GM23338 (cell line): ENCODE measurements around the gene GRK3. TPM values are rescaled to one million over a fixed set of nuclear protein-coding genes. Genes with fewer than 3 reads are reported as not detected.

Experiments used
- ATAC-seq: fragments of 200-7000 bp; cut with Tn5 transposase; 3 replicates; pipeline ENCODE4 v1.9.1; 2020
- DNase-seq: peaks from one replicate; pipeline ENCODE4 v3.0.0-alpha.2; 2015; ENCODE audit warnings: low spot score
- H2AFZ ChIP-seq: fragments of 200-600 bp; sonication (generic); 2 replicates; pipeline ENCODE4 v1.8.0; 2016; ENCODE audit warnings: antibody characterized with exemption, mild to moderate bottlenecking, moderate library complexity
- H3F3A ChIP-seq: fragments of 200-600 bp; sonication (generic); replicated peaks from 2 replicates; pipeline ENCODE4 v1.8.0; 2017; ENCODE audit warnings: antibody characterized with exemption, mixed run types, low read depth
- H3K27ac ChIP-seq: fragments of 200-600 bp; sonication (generic); 2 replicates; pipeline ENCODE4 v1.6.1; 2016; ENCODE audit warnings: low read depth
- H3K27me3 ChIP-seq: fragments of 200-600 bp; sonication (generic); 2 replicates; pipeline ENCODE4 v1.8.0; 2016; ENCODE audit warnings: mild to moderate bottlenecking, mixed run types, moderate library complexity; ENCODE audit not compliant: insufficient read depth
- H3K36me3 ChIP-seq: fragments of 200-600 bp; sonication (generic); 2 replicates; pipeline ENCODE4 v1.8.0; 2016; ENCODE audit warnings: mild to moderate bottlenecking; ENCODE audit not compliant: insufficient read depth
- H3K4me1 ChIP-seq: fragments of 200-600 bp; sonication (generic); 2 replicates; pipeline ENCODE4 v1.8.0; 2016; ENCODE audit warnings: mild to moderate bottlenecking, moderate library complexity; ENCODE audit not compliant: insufficient read depth
- H3K4me2 ChIP-seq: fragments of 200-600 bp; sonication (generic); 2 replicates; pipeline ENCODE4 v1.7.1; 2017; ENCODE audit warnings: mixed run types
- H3K4me3 ChIP-seq: fragments of 200-600 bp; sonication (generic); 2 replicates; pipeline ENCODE4 v1.6.1; 2016; ENCODE audit warnings: mixed run types
- H3K79me2 ChIP-seq: fragments of 200-600 bp; sonication (generic); replicated peaks from 2 replicates; pipeline ENCODE4 v1.8.0; 2017; ENCODE audit warnings: mild to moderate bottlenecking; ENCODE audit not compliant: insufficient read depth
- H3K9me2 ChIP-seq: fragments of 200-600 bp; sonication (generic); 2 replicates; pipeline ENCODE4 v1.8.0; 2017; ENCODE audit not compliant: insufficient read depth
- H4K20me1 ChIP-seq: fragments of 200-600 bp; sonication (generic); replicated peaks from 2 replicates; pipeline ENCODE4 v1.8.0; 2017; ENCODE audit warnings: mild to moderate bottlenecking; ENCODE audit not compliant: insufficient read depth
- H3K27ac Mint-ChIP-seq: 2 replicates; pipeline ENCODE4 v1.8.0; 2020; ENCODE audit warnings: inconsistent platforms, mild to moderate bottlenecking, moderate library complexity, mixed read lengths
- H3K27me3 Mint-ChIP-seq: 3 replicates; pipeline ENCODE4 v1.8.0; 2022; ENCODE audit warnings: low read depth, mild to moderate bottlenecking, moderate library complexity, mixed read lengths, inconsistent platforms; ENCODE audit not compliant: insufficient read depth, poor library complexity
- H3K36me3 Mint-ChIP-seq: 3 replicates; pipeline ENCODE4 v1.8.0; 2021; ENCODE audit warnings: low read depth, mild to moderate bottlenecking, inconsistent platforms, moderate library complexity, mixed read lengths
- H3K4me1 Mint-ChIP-seq: 3 replicates; pipeline ENCODE4 v1.8.0; 2020; ENCODE audit warnings: mild to moderate bottlenecking, inconsistent platforms, mixed read lengths
- H3K4me3 Mint-ChIP-seq: 3 replicates; pipeline ENCODE4 v1.8.0; 2021; ENCODE audit warnings: moderate library complexity, mild to moderate bottlenecking, inconsistent platforms, mixed read lengths
- H3K9me3 Mint-ChIP-seq: 3 replicates; pipeline ENCODE4 v1.8.0; 2020; ENCODE audit warnings: moderate library complexity, mild to moderate bottlenecking, inconsistent platforms, mixed read lengths
- CREB1 ChIP-seq: fragments of 250-450 bp; sonication (Bioruptor Pico); IDR thresholded peaks from 2 replicates; pipeline ENCODE4 v1.5.0; 2020; ENCODE audit warnings: low read depth, mild to moderate bottlenecking, moderate library complexity
- EZH2 ChIP-seq: fragments of 200-600 bp; sonication (generic); IDR thresholded peaks from one replicate; pipeline ENCODE4 v1.8.0; 2017; ENCODE audit warnings: antibody characterized with exemption, mild to moderate bottlenecking, low read depth; ENCODE audit not compliant: unreplicated experiment
- EZH2phosphoT487 ChIP-seq: fragments of 200-600 bp; sonication (generic); IDR thresholded peaks from one replicate; pipeline ENCODE4 v1.8.1; 2018; ENCODE audit warnings: antibody characterized with exemption; ENCODE audit not compliant: unreplicated experiment
- JUNB ChIP-seq: IDR thresholded peaks from one replicate; pipeline ENCODE4 v1.6.1; 2016; ENCODE audit warnings: antibody characterized with exemption; ENCODE audit not compliant: unreplicated experiment
- NANOG ChIP-seq: IDR thresholded peaks from 2 replicates; pipeline ENCODE4 v1.6.1; 2016; ENCODE audit warnings: antibody characterized with exemption, borderline replicate concordance
- POLR2AphosphoS5 ChIP-seq: IDR thresholded peaks from 2 replicates; pipeline ENCODE4 v1.6.1; 2016; ENCODE audit warnings: antibody characterized with exemption, low read depth
- STAT1 ChIP-seq: IDR thresholded peaks from one replicate; pipeline ENCODE4 v1.6.1; 2016; ENCODE audit warnings: antibody characterized with exemption; ENCODE audit not compliant: unreplicated experiment
- ZNF114 ChIP-seq: fragments of 250-450 bp; sonication (Bioruptor Pico); IDR thresholded peaks from 2 replicates; pipeline ENCODE4 v1.5.0; 2020; ENCODE audit warnings: mild to moderate bottlenecking, moderate library complexity
- ZNF331 ChIP-seq: fragments of 250-450 bp; sonication (Bioruptor Pico); IDR thresholded peaks from 2 replicates; pipeline ENCODE4 v1.5.0; 2020; ENCODE audit warnings: low read depth, mild to moderate bottlenecking, moderate library complexity
- polyA plus RNA-seq: library from polyadenylated mRNA; unstranded; fragments of >200 nt; fragmentation: Nextera tagmentation; extraction: Ambion mirVana; gene quantifications from 2 replicates; pipeline ENCODE4 v1.2.1, GENCODE V29; 2016
- total RNA-seq: library from RNA; depleted of rRNA; stranded (reverse); fragments of >200 nt; shearing (Covaris generic); gene quantifications from 2 replicates; pipeline ENCODE4 v1.2.3, GENCODE V29; 2014
- TF ChIP-seq, protein P1 (sequence below): fragments of 250-450 bp; sonication (Bioruptor Pico); IDR thresholded peaks from 2 replicates; pipeline ENCODE4 v1.5.0; 2020; ENCODE audit warnings: mild to moderate bottlenecking, moderate library complexity
- TF ChIP-seq, protein P2 (sequence below), 2 experiments: fragments of 200-600 bp in 1 of 2; sonication (generic) in 1 of 2; conservative IDR thresholded peaks; 2 replicates each; pipeline versions ENCODE4 v1.5.1 to v1.6.1; 2016 to 2017; ENCODE audit warnings: antibody characterized with exemption in 2 of 2, low read depth in 2 of 2, mild to moderate bottlenecking in 2 of 2, moderate library complexity in 1 of 2
- TF ChIP-seq, protein P3 (sequence below): IDR thresholded peaks from 2 replicates; pipeline ENCODE4 v1.6.1; 2016; ENCODE audit warnings: antibody characterized with exemption
- TF ChIP-seq, protein P4 (sequence below): IDR thresholded peaks from one replicate; pipeline ENCODE4 v1.6.1; 2018; ENCODE audit warnings: antibody characterized with exemption; ENCODE audit not compliant: unreplicated experiment

GRK3 gene
- total and polyA plus RNA-seq, 2 experiments from 2014 or later: 6.0 to 25.3 TPM

DNA sequence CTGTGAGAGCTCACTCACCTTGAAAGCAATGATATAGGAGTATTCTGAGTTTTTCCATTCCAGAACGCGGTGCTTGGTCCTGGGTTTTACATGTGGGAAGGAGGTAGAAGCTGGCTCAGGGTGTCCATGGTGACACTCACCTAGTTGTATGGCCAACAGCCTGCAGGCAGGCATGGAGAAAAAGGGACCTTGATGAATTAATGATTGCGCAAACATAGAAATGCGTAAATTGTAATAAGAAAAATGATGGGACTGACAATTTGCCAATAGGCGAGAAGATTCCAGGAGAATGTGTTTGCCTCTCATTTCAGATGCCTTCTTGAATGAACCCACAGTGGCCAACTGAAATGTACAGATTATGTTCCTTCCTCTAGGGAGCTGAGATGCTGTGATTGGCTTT lies 124.2 kb downstream of the GRK3 start:
- TF ChIP-seq, protein P1, sequence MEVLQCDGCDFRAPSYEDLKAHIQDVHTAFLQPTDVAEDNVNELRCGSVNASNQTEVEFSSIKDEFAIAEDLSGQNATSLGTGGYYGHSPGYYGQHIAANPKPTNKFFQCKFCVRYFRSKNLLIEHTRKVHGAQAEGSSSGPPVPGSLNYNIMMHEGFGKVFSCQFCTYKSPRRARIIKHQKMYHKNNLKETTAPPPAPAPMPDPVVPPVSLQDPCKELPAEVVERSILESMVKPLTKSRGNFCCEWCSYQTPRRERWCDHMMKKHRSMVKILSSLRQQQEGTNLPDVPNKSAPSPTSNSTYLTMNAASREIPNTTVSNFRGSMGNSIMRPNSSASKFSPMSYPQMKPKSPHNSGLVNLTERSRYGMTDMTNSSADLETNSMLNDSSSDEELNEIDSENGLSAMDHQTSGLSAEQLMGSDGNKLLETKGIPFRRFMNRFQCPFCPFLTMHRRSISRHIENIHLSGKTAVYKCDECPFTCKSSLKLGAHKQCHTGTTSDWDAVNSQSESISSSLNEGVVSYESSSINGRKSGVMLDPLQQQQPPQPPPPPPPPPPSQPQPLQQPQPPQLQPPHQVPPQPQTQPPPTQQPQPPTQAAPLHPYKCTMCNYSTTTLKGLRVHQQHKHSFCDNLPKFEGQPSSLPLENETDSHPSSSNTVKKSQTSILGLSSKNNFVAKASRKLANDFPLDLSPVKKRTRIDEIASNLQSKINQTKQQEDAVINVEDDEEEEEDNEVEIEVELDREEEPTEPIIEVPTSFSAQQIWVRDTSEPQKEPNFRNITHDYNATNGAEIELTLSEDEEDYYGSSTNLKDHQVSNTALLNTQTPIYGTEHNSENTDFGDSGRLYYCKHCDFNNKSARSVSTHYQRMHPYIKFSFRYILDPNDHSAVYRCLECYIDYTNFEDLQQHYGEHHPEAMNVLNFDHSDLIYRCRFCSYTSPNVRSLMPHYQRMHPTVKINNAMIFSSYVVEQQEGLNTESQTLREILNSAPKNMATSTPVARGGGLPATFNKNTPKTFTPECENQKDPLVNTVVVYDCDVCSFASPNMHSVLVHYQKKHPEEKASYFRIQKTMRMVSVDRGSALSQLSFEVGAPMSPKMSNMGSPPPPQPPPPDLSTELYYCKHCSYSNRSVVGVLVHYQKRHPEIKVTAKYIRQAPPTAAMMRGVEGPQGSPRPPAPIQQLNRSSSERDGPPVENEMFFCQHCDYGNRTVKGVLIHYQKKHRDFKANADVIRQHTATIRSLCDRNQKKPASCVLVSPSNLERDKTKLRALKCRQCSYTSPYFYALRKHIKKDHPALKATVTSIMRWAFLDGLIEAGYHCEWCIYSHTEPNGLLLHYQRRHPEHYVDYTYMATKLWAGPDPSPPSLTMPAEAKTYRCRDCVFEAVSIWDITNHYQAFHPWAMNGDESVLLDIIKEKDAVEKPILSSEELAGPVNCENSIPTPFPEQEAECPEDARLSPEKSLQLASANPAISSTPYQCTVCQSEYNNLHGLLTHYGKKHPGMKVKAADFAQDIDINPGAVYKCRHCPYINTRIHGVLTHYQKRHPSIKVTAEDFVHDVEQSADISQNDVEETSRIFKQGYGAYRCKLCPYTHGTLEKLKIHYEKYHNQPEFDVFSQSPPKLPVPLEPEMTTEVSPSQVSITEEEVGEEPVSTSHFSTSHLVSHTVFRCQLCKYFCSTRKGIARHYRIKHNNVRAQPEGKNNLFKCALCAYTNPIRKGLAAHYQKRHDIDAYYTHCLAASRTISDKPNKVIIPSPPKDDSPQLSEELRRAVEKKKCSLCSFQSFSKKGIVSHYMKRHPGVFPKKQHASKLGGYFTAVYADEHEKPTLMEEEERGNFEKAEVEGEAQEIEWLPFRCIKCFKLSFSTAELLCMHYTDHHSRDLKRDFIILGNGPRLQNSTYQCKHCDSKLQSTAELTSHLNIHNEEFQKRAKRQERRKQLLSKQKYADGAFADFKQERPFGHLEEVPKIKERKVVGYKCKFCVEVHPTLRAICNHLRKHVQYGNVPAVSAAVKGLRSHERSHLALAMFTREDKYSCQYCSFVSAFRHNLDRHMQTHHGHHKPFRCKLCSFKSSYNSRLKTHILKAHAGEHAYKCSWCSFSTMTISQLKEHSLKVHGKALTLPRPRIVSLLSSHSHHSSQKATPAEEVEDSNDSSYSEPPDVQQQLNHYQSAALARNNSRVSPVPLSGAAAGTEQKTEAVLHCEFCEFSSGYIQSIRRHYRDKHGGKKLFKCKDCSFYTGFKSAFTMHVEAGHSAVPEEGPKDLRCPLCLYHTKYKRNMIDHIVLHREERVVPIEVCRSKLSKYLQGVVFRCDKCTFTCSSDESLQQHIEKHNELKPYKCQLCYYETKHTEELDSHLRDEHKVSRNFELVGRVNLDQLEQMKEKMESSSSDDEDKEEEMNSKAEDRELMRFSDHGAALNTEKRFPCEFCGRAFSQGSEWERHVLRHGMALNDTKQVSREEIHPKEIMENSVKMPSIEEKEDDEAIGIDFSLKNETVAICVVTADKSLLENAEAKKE (CRISPR knock-in tag): no peak
- TF ChIP-seq, protein P2, sequence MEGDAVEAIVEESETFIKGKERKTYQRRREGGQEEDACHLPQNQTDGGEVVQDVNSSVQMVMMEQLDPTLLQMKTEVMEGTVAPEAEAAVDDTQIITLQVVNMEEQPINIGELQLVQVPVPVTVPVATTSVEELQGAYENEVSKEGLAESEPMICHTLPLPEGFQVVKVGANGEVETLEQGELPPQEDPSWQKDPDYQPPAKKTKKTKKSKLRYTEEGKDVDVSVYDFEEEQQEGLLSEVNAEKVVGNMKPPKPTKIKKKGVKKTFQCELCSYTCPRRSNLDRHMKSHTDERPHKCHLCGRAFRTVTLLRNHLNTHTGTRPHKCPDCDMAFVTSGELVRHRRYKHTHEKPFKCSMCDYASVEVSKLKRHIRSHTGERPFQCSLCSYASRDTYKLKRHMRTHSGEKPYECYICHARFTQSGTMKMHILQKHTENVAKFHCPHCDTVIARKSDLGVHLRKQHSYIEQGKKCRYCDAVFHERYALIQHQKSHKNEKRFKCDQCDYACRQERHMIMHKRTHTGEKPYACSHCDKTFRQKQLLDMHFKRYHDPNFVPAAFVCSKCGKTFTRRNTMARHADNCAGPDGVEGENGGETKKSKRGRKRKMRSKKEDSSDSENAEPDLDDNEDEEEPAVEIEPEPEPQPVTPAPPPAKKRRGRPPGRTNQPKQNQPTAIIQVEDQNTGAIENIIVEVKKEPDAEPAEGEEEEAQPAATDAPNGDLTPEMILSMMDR (conservative IDR thresholded peaks at IDR 0.05; ENCODE audit: low read depth in 2 of 2): no peak
- TF ChIP-seq ZNF331 (CRISPR knock-in tag) (no peak), JUNB (no peak), POLR2AphosphoS5 (no peak), CREB1 (CRISPR knock-in tag) (no peak), STAT1 (no peak), NANOG (no peak), EZH2phosphoT487 (no peak), ZNF114 (CRISPR knock-in tag) (no peak), EZH2 (no peak)
- TF ChIP-seq, protein P3, sequence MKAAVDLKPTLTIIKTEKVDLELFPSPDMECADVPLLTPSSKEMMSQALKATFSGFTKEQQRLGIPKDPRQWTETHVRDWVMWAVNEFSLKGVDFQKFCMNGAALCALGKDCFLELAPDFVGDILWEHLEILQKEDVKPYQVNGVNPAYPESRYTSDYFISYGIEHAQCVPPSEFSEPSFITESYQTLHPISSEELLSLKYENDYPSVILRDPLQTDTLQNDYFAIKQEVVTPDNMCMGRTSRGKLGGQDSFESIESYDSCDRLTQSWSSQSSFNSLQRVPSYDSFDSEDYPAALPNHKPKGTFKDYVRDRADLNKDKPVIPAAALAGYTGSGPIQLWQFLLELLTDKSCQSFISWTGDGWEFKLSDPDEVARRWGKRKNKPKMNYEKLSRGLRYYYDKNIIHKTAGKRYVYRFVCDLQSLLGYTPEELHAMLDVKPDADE: no peak
- TF ChIP-seq, protein P4, sequence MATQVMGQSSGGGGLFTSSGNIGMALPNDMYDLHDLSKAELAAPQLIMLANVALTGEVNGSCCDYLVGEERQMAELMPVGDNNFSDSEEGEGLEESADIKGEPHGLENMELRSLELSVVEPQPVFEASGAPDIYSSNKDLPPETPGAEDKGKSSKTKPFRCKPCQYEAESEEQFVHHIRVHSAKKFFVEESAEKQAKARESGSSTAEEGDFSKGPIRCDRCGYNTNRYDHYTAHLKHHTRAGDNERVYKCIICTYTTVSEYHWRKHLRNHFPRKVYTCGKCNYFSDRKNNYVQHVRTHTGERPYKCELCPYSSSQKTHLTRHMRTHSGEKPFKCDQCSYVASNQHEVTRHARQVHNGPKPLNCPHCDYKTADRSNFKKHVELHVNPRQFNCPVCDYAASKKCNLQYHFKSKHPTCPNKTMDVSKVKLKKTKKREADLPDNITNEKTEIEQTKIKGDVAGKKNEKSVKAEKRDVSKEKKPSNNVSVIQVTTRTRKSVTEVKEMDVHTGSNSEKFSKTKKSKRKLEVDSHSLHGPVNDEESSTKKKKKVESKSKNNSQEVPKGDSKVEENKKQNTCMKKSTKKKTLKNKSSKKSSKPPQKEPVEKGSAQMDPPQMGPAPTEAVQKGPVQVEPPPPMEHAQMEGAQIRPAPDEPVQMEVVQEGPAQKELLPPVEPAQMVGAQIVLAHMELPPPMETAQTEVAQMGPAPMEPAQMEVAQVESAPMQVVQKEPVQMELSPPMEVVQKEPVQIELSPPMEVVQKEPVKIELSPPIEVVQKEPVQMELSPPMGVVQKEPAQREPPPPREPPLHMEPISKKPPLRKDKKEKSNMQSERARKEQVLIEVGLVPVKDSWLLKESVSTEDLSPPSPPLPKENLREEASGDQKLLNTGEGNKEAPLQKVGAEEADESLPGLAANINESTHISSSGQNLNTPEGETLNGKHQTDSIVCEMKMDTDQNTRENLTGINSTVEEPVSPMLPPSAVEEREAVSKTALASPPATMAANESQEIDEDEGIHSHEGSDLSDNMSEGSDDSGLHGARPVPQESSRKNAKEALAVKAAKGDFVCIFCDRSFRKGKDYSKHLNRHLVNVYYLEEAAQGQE: no peak
- Histone ChIP-seq H3K9me2 (no peaks in the 10 kb centered on the region), H3K36me3 (no peaks in the 10 kb centered on the region; the same call in 1 of the 2 replicates), H3K4me2 (no peak overlapping the region), H3K27me3 (no peaks in the 10 kb centered on the region), H3F3A (no peaks in the 10 kb centered on the region), H3K79me2 (no peaks in the 10 kb centered on the region), H3K4me3 (no peak overlapping the region), H2AFZ (no peak overlapping the region), H3K4me1 (0 out of 2 replicates have a peak, but pooled peaks cover 4% of the 10 kb centered on the region), H4K20me1 (peaks cover 6% of the 10 kb centered on the region), H3K27ac (no peak overlapping the region)
- Mint-ChIP-seq H3K27me3 (no peaks in the 10 kb centered on the region), H3K4me3 (no peak overlapping the region), H3K36me3 (peaks cover 14% of the 10 kb centered on the region; the same call in 2 of the 3 replicates), H3K27ac (no peak overlapping the region), H3K9me3 (no peaks in the 10 kb centered on the region; the same call in 2 of the 3 replicates), H3K4me1 (peaks cover 10% of the 10 kb centered on the region; the same call in 2 of the 3 replicates)
- DNase-seq (no peak), ATAC-seq (no peak)
